Tibial nerve (tissue), 4 donors: ENCODE measurements around the gene TAF1D. TPM values are rescaled to one million over a fixed set of nuclear protein-coding genes. Genes with fewer than 3 reads are reported as not detected.

Experiments used
- DNase-seq, 2 donors: peaks; one replicate each; pipeline ENCODE4 v3.0.0-alpha.2; 2019; ENCODE audit warnings: low spot score in 2 of 2
- H3K27ac ChIP-seq, 4 donors: fragments of 200-600 bp; sonication (generic) in 3 of 4; one replicate each; pipeline ENCODE4 v1.5.1; 2017 to 2019; ENCODE audit warnings: mild to moderate bottlenecking in 1 of 4
- H3K27me3 ChIP-seq, 2 donors: fragments of 200-600 bp; sonication (generic) in 1 of 2; one replicate each; pipeline versions ENCODE4 v1.5.1 to v1.6.0; 2017 to 2019
- H3K36me3 ChIP-seq, 3 donors: fragments of 200-600 bp; sonication (generic); one replicate each; pipeline ENCODE4 v1.5.1; 2018 to 2019
- H3K4me1 ChIP-seq, 4 donors: fragments of 200-600 bp; sonication (generic) in 3 of 4; one replicate each; pipeline ENCODE4 v1.5.1; 2017 to 2019
- H3K4me3 ChIP-seq, 4 donors: fragments of 200-600 bp; sonication (generic) in 3 of 4; one replicate each; pipeline ENCODE4 v1.5.1; 2017 to 2019; ENCODE audit warnings: mild to moderate bottlenecking in 1 of 4, moderate library complexity in 1 of 4
- H3K9me3 ChIP-seq, 4 donors: fragments of 200-600 bp; sonication (generic) in 3 of 4; one replicate each; pipeline ENCODE4 v1.5.1; 2017 to 2019
- EP300 ChIP-seq, 2 donors: sonication (generic); formaldehyde crosslinking; IDR thresholded peaks; one replicate each; pipeline ENCODE4 v1.6.1; 2017; ENCODE audit warnings: antibody characterized with exemption in 2 of 2, mild to moderate bottlenecking in 1 of 2
- POLR2A ChIP-seq, 2 donors: fragments of 450-650 bp; IDR thresholded peaks; one replicate each; pipeline ENCODE4 v1.6.1; 2017; ENCODE audit warnings: antibody characterized with exemption in 2 of 2, mild to moderate bottlenecking in 2 of 2, moderate library complexity in 2 of 2
- WGBS, 2 donors: methylation state at CpG; one replicate each; pipeline ENCODE4 v1.1.5; 2018; 5-methylcytosine and 5-hydroxymethylcytosine counted together
- small RNA-seq: library from RNA; depleted of rRNA; stranded (forward); fragments of <200 nt; gene quantifications from one replicate; pipeline ENCODE3, GENCODE V24; 2016
- total RNA-seq, 4 donors: library from RNA; depleted of rRNA; stranded (reverse); fragments of >200 nt; gene quantifications; one replicate each; pipeline ENCODE4 v1.1.0, GENCODE V29; 2016
- TF ChIP-seq, protein P1 (sequence below), 5 experiments: fragments of 200-600 bp in 3 of 5; fragments of 450-650 bp in 2 of 5; sonication (generic) in 3 of 5; IDR thresholded peaks; one replicate each; pipeline ENCODE4 v1.5.1; 2016 to 2019; ENCODE audit warnings: antibody characterized with exemption in 5 of 5, mild to moderate bottlenecking in 3 of 5, moderate library complexity in 2 of 5

TAF1D gene
- total RNA-seq, 4 donors from 2014 or later = 106 to 166 (median 127) TPM

DNA sequence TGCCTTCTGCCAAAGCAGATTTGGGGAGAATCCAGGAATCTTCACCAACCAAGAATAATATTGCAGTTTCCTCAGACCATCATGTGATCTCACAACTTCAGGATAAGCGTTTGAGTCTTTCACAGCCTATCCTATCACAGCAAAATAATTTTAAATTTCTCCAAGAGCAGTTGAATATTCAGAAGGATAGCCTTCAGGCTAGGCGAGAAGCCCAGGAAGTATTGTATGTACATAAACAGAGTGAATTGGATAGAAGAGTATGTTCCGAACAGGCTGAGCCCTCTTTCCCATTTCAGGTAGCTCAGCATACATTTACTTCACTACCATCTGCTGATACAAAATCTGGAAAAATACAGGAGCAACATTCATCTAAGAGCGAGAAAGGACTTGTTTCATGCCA, 43.7 kb downstream of the TAF1D start:
- no peak for DNase-seq
- WGBS, 2 donors = 95 to 98% methylated on average over 4 of the region's 4 CpGs
- Histone ChIP-seq H3K36me3 (peaks cover 0 to 75% (median 0%) of the 10 kb centered on the region in 3 donors), H3K4me3 (no peak overlapping the region), H3K27me3 (no peaks in the 10 kb centered on the region), H3K9me3 (no peaks in the 10 kb centered on the region), H3K27ac (no peak overlapping the region), H3K4me1 (no peaks in the 10 kb centered on the region)
- TF ChIP-seq, protein P1, sequence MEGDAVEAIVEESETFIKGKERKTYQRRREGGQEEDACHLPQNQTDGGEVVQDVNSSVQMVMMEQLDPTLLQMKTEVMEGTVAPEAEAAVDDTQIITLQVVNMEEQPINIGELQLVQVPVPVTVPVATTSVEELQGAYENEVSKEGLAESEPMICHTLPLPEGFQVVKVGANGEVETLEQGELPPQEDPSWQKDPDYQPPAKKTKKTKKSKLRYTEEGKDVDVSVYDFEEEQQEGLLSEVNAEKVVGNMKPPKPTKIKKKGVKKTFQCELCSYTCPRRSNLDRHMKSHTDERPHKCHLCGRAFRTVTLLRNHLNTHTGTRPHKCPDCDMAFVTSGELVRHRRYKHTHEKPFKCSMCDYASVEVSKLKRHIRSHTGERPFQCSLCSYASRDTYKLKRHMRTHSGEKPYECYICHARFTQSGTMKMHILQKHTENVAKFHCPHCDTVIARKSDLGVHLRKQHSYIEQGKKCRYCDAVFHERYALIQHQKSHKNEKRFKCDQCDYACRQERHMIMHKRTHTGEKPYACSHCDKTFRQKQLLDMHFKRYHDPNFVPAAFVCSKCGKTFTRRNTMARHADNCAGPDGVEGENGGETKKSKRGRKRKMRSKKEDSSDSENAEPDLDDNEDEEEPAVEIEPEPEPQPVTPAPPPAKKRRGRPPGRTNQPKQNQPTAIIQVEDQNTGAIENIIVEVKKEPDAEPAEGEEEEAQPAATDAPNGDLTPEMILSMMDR (IDR thresholded peaks at IDR 0.05) = no peak
- TF ChIP-seq EP300 (IDR thresholded peaks at IDR 0.05) (no peak), POLR2A (IDR thresholded peaks at IDR 0.05) (no peak)

- DNase-seq = no peak
- H3K4me1 ChIP-seq = no peaks in the 10 kb centered on the region
- H3K27me3 ChIP-seq = no peaks in the 10 kb centered on the region
- no peaks in the 10 kb centered on the region for H3K9me3 ChIP-seq
- H3K36me3 ChIP-seq = peaks cover 0 to 65% (median 0%) of the 10 kb centered on the region in 3 donors
- H3K27ac ChIP-seq = peak overlapping the region in 1 of 4 donors; percentile 61
- no peak overlapping the region for H3K4me3 ChIP-seq
- no peak for TF ChIP-seq POLR2A (IDR thresholded peaks at IDR 0.05)
These were observed 46.7 kb downstream of the TAF1D start for GRCh38 chr11:93694557-93694956.

- H3K4me3 ChIP-seq = no peak overlapping the region
- H3K36me3 ChIP-seq = peaks cover 0 to 65% (median 0%) of the 10 kb centered on the region in 3 donors
- WGBS, 2 donors = 77 to 79% methylated on average over 2 of the region's 2 CpGs
These were observed 47.2 kb downstream of the TAF1D start for GRCh38 chr11:93694109-93694508.

GRCh38 chr11:93689240-93689639, 52.1 kb downstream of the TAF1D start:
- DNase-seq = no peak
- Histone ChIP-seq H3K4me3 (no peak overlapping the region), H3K36me3 (peaks cover 0 to 60% (median 0%) of the 10 kb centered on the region in 3 donors), H3K4me1 (peaks cover 0 to 12% (median 2%) of the 10 kb centered on the region in 4 donors), H3K27me3 (no peaks in the 10 kb centered on the region), H3K27ac (peak overlapping the region in 1 of 4 donors; percentile 11), H3K9me3 (no peaks in the 10 kb centered on the region)
- 73 to 90% methylated on average over 2 of the region's 2 CpGs for WGBS, 2 donors
- no peak for TF ChIP-seq POLR2A (IDR thresholded peaks at IDR 0.05)

More at GRCh38 chr11:93694109-93694508, 47.2 kb downstream of the TAF1D start:
- no peaks in the 10 kb centered on the region for H3K9me3 ChIP-seq
- DNase-seq = no peak
- H3K4me1 ChIP-seq = no peaks in the 10 kb centered on the region
- H3K27me3 ChIP-seq = no peaks in the 10 kb centered on the region
- H3K27ac ChIP-seq = peak overlapping the region in 2 of 4 donors; percentile 6 to 61
- no peak for TF ChIP-seq POLR2A (IDR thresholded peaks at IDR 0.05)
- TF ChIP-seq, protein P1 (IDR thresholded peaks at IDR 0.05) = no peak
- no peak for TF ChIP-seq EP300 (IDR thresholded peaks at IDR 0.05)

DNA sequence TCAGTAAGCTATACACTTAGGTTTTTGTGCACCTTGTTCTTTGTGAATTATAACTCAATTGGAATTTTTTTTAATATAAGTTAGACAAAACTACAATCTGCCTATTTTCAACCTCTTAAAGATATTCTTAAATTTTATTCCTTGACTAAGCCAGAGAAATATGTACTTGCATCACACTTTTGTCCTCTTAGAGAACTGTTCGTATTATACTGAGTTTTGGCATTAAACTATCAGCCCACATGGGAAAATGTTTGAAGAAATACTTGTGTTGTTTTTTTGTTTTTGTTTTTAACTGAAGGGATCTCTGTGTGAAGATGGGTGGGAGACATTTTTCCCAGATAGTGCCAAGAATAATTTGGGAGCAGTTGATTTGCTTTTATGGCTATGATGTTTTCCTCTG, 54.5 kb downstream of the TAF1D start:
- Histone ChIP-seq H3K9me3 (no peaks in the 10 kb centered on the region), H3K36me3 (peaks cover 0 to 72% (median 0%) of the 10 kb centered on the region in 3 donors)

DNA sequence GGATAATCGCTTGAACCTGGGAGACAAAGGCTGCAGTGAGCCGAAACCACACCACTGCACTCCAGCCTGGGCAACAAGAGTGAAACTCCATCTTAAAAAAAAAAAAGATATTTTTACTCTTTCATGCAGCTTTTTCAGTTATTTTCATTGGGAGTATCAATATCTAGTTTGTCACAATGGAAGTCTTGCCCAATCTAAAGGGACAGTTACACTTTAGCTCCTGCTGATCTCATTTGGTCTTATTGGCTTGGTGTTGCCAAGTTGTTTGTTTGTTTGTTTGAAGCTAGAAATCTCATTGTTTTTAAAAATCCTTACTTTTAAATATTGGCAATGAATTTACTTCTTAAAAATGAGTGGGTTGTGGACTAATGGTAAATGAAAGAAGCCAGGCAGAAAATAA, 55.1 kb downstream of the TAF1D start:
- no peak for TF ChIP-seq POLR2A (IDR thresholded peaks at IDR 0.05)
- TF ChIP-seq, protein P1 (IDR thresholded peaks at IDR 0.05) = no peak
- no peak for TF ChIP-seq EP300 (IDR thresholded peaks at IDR 0.05)
- DNase-seq = no peak
- Histone ChIP-seq H3K36me3 (peaks cover 0 to 68% (median 0%) of the 10 kb centered on the region in 3 donors), H3K4me1 (peaks cover 0 to 12% (median 2%) of the 10 kb centered on the region in 4 donors), H3K9me3 (no peaks in the 10 kb centered on the region), H3K4me3 (no peak overlapping the region), H3K27me3 (no peaks in the 10 kb centered on the region), H3K27ac (peak overlapping the region; percentile 15 to 80 (median 72))
- 100% methylated on average over 2 of the region's 2 CpGs for WGBS, 2 donors

More for the DNA sequence above, 54.5 kb downstream of the TAF1D start:
- 18 to 30% methylated on average over 1 of the region's 1 CpG for WGBS, 2 donors
- H3K27ac ChIP-seq = peak overlapping the region; percentile 15 to 80 (median 72)
- H3K4me1 ChIP-seq = peaks cover 0 to 12% (median 2%) of the 10 kb centered on the region in 4 donors
- TF ChIP-seq, protein P1 (IDR thresholded peaks at IDR 0.05) = no peak
- TF ChIP-seq POLR2A (IDR thresholded peaks at IDR 0.05) (no peak), EP300 (IDR thresholded peaks at IDR 0.05) (peak; percentile 28 to 80)
- H3K27me3 ChIP-seq = no peaks in the 10 kb centered on the region
- no peak for DNase-seq
- H3K4me3 ChIP-seq = no peak overlapping the region

Small RNA genes within 50 kb of the gene (small RNA-seq; reads per million reads assigned to genes)
- gene RF00019 (not detected), gene RF00493 (34.4 reads per million, percentile 94 among the genes with 10 or more reads in this experiment), gene SCARNA9 (not detected), gene SNORA1 (not detected), gene SNORA18 (not detected), gene SNORA25 (not detected), gene SNORA32 (not detected), gene SNORA40 (not detected), gene SNORA8 (not detected), gene SNORD5 (not detected), gene SNORD6 (787 reads per million, percentile 98 among the genes with 10 or more reads in this experiment)

Other genes starting within 250 kb of the TAF1D start
- 10 to 100 TPM in 2 of 4 donors, 1 to 10 TPM in 2; 3.7 to 13.8 (median 7.6) TPM for gene SMCO4, start 198.1 kb downstream of the TAF1D start, total RNA-seq
- gene CEP295, start 79.8 kb downstream of the TAF1D start, total RNA-seq = 10 to 100 TPM; 10.1 to 25.1 (median 19.5) TPM
- gene C11orf54, start 177 bp upstream of the TAF1D start, total RNA-seq = 10 to 100 TPM; 23.4 to 43.1 (median 37.1) TPM
- 10 to 100 TPM; 18.6 to 40.8 (median 37.2) TPM for gene MED17, start 42.8 kb upstream of the TAF1D start, total RNA-seq
- 1 to 10 TPM in 3 of 4 donors, under 1 TPM in 1; 0.90 to 8.2 (median 2.7) TPM for gene VSTM5, start 109.1 kb upstream of the TAF1D start, total RNA-seq